ENCODE results near the gene PLCB2.

- TF ChIP-seq CTCF (IDR thresholded peaks at IDR 0.05) = no peak
- TF ChIP-seq EZH2 (IDR thresholded peaks at IDR 0.05) = no peak
- no peak for TF ChIP-seq EZH2phosphoT487 (IDR thresholded peaks at IDR 0.05)
Measured at GRCh38 chr15:40325700-40326099, 18.0 kb upstream of the PLCB2 start.

Measured in neural progenitor cell (in vitro differentiated cells).